Activated CD4-positive, alpha-beta T cell treated with anti-CD3 and anti-CD28 coated beads for 1 hour (primary cell): ENCODE data around the gene OR2S2.
"Not testable (repeated sequence)": the region's sequence is repeated elsewhere in the genome, so short reads cannot be mapped to it uniquely, and the experiment has no call there.

Experiments
- DNase-seq: peaks from one replicate; pipeline ENCODE4 v3.0.0-alpha.2; 2020

Gene OR2S2

GRCh38 chr9:35962126-35962906, 4.4 kb upstream of the OR2S2 start:
- DNase-seq, result no peak

GRCh38 chr9:35960039-35960655, 2.2 kb upstream of the OR2S2 start:
- DNase-seq, result no peak

- DNase-seq, result no peak
These were observed 1.3 kb downstream of the OR2S2 start for GRCh38 chr9:35956651-35957050.

DNA sequence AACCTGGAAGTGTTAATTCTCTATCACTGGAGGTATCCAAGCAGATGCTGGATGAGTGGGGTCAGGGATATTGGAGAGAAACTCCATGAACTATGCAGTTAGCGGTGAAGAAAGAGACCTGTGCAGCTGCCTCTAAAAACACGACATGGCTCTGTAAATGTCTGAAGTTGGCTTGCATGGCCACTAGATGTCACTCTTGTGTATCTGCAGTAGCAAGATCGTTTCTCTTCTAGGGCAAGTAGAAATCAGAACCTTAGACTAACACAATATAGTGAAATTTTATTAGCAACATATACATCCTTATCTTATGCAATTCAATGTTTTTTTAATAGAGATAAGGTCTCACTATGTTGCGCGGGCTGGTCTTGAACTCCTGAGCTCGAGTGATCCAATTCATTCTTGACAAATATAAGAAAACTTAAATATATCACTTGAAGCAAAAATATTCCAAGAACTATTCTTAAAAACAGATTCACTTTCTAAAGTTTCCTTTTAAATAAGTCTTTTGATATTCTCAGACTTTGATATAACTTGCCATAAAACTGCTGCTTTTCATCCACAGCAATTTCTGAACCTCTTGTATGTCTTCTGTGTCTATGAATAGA, 2.9 kb downstream of the OR2S2 start:
- DNase-seq, result no peak

DNA sequence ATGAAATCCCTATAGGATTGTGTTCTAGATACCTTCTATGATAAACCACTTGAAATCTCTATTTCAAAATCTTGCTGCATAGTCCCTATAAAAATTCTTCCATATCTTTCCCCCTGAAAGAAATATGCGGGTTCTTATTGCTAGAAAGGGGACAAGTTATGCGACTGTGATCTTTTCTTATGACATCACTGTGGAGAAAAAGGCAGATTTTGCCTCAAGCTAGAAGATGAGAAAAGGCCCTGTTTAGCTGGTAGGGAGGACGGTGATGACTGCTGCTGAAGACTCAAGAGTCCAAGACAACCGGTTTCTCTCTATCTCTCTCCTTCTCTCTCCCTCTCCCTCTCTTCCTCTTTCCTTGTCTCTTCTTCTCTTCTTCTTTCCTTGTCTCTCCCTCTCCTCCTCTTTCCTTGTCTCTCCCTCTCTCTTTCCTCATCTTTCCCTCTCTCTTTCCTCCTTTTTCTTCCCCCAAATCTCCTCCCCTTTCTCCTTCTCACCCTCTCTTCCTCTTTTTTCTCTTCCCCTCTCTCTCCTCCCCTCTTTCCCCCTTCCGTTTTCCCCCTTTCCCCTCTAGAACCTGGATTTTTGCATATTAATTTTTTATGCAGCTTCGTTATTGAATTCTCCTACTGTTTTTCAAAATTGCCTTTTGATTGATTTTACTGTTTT, 5.3 kb downstream of the OR2S2 start:
- no peak for DNase-seq

- no peak for DNase-seq
These were observed 6.2 kb downstream of the OR2S2 start for GRCh38 chr9:35951736-35952135.

DNA sequence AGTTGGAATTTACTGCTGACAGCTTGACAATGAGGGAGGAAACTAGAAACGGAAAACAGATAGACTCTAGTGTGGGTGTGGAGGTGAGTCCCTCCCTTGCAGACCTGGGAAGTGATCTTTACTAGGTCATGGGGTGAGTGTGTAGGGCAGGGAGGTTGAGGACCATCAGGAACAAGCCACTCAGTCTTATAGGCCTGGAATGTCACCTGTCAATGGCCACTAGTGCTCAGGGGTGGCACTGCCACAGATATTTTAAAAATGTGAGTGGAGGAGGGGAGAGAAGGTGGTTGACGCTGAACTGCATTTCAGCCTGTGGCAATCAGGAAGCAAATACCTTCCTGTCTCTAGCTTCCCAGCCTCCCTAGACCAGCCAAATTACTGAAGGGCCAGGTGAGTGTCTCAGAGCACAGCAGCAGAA, 9.0 kb downstream of the OR2S2 start:
- DNase-seq, result no peak

GRCh38 chr9:35948451-35948850, 9.5 kb downstream of the OR2S2 start:
- no peak for DNase-seq

GRCh38 chr9:35945341-35946018, 12.5 kb downstream of the OR2S2 start:
- DNase-seq, result peak; percentile 31

- DNase-seq, result no peak
These were observed 13.1 kb downstream of the OR2S2 start for GRCh38 chr9:35944841-35945240.

- no peak for DNase-seq
These were observed 13.8 kb downstream of the OR2S2 start for GRCh38 chr9:35944173-35944572.

GRCh38 chr9:35942286-35942685, 15.7 kb downstream of the OR2S2 start:
- DNase-seq, result no peak

- no peak for DNase-seq
These were observed 17.2 kb downstream of the OR2S2 start for GRCh38 chr9:35940458-35941407.

DNA sequence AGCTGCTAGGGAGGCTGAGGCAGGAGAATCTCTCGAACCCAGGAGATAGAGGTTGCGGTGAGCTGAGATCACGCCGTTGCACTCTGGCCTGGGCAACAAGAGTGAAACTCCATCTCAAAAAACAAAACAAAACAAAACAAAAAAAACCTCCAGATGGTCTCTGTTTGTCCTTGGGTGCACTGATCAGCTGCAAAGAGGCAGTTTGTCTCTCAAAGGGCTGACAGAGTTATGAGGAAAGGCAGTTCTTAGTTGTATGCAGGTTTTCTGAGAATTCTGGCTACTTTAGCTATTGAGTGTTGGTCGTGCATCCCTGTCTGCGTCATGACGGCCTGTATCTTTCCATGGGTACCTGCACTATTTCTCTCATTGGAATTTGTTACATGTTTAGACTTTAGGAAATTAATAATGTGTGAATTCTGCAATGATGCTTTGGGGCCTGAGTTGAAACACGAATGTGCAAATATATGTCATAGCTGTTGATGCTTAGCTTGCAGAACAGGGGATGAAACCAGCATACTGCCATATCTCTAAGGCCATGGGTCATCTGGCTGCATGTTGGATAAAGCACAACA, 18.2 kb downstream of the OR2S2 start:
- DNase-seq, result no peak

DNA sequence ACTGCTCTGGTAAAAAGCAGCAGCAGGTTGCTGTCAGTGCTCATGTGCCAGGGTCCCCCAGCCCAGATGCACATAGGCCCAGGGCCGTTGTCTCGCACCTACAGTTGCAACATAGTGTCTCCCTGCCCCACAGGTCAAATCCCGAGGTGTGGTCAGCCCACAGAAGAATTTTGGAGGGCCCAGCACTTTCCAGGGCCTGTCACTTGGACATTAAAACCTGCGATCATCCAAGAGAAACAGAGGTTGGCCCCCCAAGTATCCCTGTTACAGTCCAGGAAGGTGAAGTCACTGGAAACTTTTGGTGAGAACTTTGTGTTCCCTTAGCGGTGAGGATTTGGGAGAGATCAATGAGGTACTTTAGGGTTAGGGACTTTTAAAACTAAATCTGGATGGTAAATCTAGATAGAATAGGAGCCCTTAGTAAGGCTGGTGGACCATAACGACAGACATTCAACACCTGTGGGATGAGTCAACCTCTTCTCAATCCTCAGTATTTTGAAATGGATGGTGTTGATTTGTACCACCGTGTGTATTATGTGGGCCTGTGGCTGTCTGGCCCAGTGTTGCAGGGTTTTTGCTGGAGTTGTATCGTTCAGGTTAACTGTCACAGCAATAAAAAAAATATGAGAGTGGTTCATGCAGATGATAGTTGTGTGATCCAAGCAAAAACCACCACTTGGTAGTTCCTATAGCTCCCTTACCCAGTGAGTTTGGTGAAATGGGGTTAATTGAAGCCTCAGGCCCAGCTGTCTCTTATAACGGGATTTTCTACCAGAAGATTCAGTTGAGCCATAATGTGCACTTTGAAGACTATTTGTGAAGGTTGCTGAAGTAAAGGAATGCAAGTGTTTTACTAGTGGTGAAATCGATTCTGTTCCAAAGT, 19.2 kb downstream of the OR2S2 start:
- DNase-seq, result no peak

DNA sequence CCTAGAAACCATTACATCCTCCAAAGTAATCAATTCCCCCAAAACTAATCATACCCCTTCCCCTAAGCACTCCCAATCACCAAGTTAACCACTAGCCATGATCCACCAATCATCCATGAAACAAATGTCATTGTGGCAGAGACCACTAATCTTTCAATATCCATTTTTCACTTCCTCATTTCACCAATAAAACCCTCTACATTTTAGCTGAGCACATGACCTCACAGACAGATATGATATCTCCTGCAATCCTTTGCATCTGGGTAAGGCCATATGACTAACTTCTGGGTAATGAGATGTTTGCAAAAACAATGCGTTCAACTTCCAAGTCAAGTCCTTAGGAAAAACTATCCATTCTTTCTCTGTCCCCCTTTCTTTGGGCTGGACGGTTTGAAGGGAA, 20.7 kb downstream of the OR2S2 start:
- no peak for DNase-seq

GRCh38 chr9:35935755-35936509, 22.0 kb downstream of the OR2S2 start:
- DNase-seq, result no peak

GRCh38 chr9:35935261-35935660, 22.7 kb downstream of the OR2S2 start:
- DNase-seq, result no peak

GRCh38 chr9:35934069-35934468, 23.9 kb downstream of the OR2S2 start:
- DNase-seq, result not testable (repeated sequence)
